HEK293 (cell line): Measurements from ENCODE around the gene PTP4A2.
A peak's percentile ranks its signal among the peaks of the same experiment; 100 is the strongest.

Experiments
- GFI1B ChIP-seq: fragments of 450-650 bp; formaldehyde crosslinking; IDR thresholded peaks from 2 replicates; pipeline ENCODE4 v1.5.1; 2016; ENCODE audit warnings: missing biosample characterization, missing genetic modification characterization
- HOXD13 ChIP-seq: sonication (generic); formaldehyde crosslinking; IDR thresholded peaks from 2 replicates; pipeline ENCODE4 v1.8.0; 2022; ENCODE audit warnings: missing genetic modification reagents, borderline replicate concordance
- IKZF3 ChIP-seq: fragments of 450-650 bp; IDR thresholded peaks from 2 replicates; pipeline ENCODE4 v1.5.0; 2018; ENCODE audit warnings: missing biosample characterization, mild to moderate bottlenecking, missing genetic modification characterization, moderate library complexity
- KLF10 ChIP-seq: fragments of 450-650 bp; IDR thresholded peaks from 2 replicates; pipeline ENCODE4 v1.5.1; 2018; ENCODE audit warnings: missing biosample characterization, mild to moderate bottlenecking, missing genetic modification characterization
- OSR2 ChIP-seq: fragments of 450-650 bp; formaldehyde crosslinking; IDR thresholded peaks from 2 replicates; pipeline ENCODE4 v1.5.1; 2016; ENCODE audit warnings: missing biosample characterization, missing genetic modification characterization
- PRDM4 ChIP-seq: fragments of 450-650 bp; formaldehyde crosslinking; IDR thresholded peaks from 2 replicates; pipeline ENCODE4 v1.5.1; 2017; ENCODE audit warnings: missing biosample characterization, missing genetic modification characterization
- REPIN1 ChIP-seq: fragments of 450-650 bp; formaldehyde crosslinking; IDR thresholded peaks from 2 replicates; pipeline ENCODE4 v1.5.1; 2017; ENCODE audit warnings: missing biosample characterization, missing genetic modification characterization, low read depth
- SCRT1 ChIP-seq: fragments of 450-650 bp; formaldehyde crosslinking; IDR thresholded peaks from 2 replicates; pipeline ENCODE4 v1.5.1; 2016; ENCODE audit warnings: missing biosample characterization, missing genetic modification characterization, borderline replicate concordance
- SCRT2 ChIP-seq: fragments of 450-650 bp; formaldehyde crosslinking; IDR thresholded peaks from 2 replicates; pipeline ENCODE4 v1.5.1; 2016; ENCODE audit warnings: missing biosample characterization, missing genetic modification characterization
- SP7 ChIP-seq: fragments of 450-650 bp; formaldehyde crosslinking; IDR thresholded peaks from 2 replicates; pipeline ENCODE4 v1.5.1; 2016; ENCODE audit warnings: missing biosample characterization, missing genetic modification characterization
- ZFP69B ChIP-seq: fragments of 450-650 bp; formaldehyde crosslinking; IDR thresholded peaks from 2 replicates; pipeline ENCODE4 v1.5.1; 2016; ENCODE audit warnings: missing biosample characterization, missing genetic modification characterization
- ZNF112 ChIP-seq: fragments of 450-650 bp; formaldehyde crosslinking; IDR thresholded peaks from 2 replicates; pipeline ENCODE4 v1.5.0; 2017; ENCODE audit warnings: missing biosample characterization, missing genetic modification characterization
- ZNF140 ChIP-seq: fragments of 450-650 bp; formaldehyde crosslinking; IDR thresholded peaks from 2 replicates; pipeline ENCODE4 v1.5.1; 2016; ENCODE audit warnings: missing biosample characterization, missing genetic modification characterization
- ZNF175 ChIP-seq: fragments of 450-650 bp; formaldehyde crosslinking; IDR thresholded peaks from 2 replicates; pipeline ENCODE4 v1.5.1; 2016; ENCODE audit warnings: missing biosample characterization, missing genetic modification characterization
- ZNF184 ChIP-seq: fragments of 450-650 bp; IDR thresholded peaks from 2 replicates; pipeline ENCODE4 v1.5.1; 2018; ENCODE audit warnings: missing biosample characterization, mild to moderate bottlenecking, missing genetic modification characterization
- ZNF2 ChIP-seq: fragments of 450-650 bp; formaldehyde crosslinking; IDR thresholded peaks from 2 replicates; pipeline ENCODE4 v1.5.1; 2016; ENCODE audit warnings: missing biosample characterization, missing genetic modification characterization
- ZNF266 ChIP-seq: fragments of 450-650 bp; formaldehyde crosslinking; IDR thresholded peaks from 2 replicates; pipeline ENCODE4 v1.5.1; 2016; ENCODE audit warnings: missing biosample characterization, missing genetic modification characterization, low read depth
- ZNF280C ChIP-seq: fragments of 450-650 bp; formaldehyde crosslinking; IDR thresholded peaks from 2 replicates; pipeline ENCODE4 v1.5.1; 2016; ENCODE audit warnings: missing biosample characterization, missing genetic modification characterization
- ZNF302 ChIP-seq: fragments of 450-650 bp; formaldehyde crosslinking; IDR thresholded peaks from 2 replicates; pipeline ENCODE4 v1.5.1; 2016; ENCODE audit warnings: missing biosample characterization, missing genetic modification characterization, low read depth
- ZNF366 ChIP-seq: fragments of 450-650 bp; formaldehyde crosslinking; conservative IDR thresholded peaks from 2 replicates; pipeline ENCODE4 v1.5.1; 2016; ENCODE audit warnings: missing biosample characterization, missing genetic modification characterization
- ZNF404 ChIP-seq: fragments of 450-650 bp; formaldehyde crosslinking; IDR thresholded peaks from 2 replicates; pipeline ENCODE4 v1.5.1; 2017; ENCODE audit warnings: missing biosample characterization, missing genetic modification characterization
- ZNF423 ChIP-seq: fragments of 450-650 bp; formaldehyde crosslinking; IDR thresholded peaks from 2 replicates; pipeline ENCODE4 v1.5.1; 2016; ENCODE audit warnings: missing biosample characterization, missing genetic modification characterization
- ZNF426 ChIP-seq: fragments of 450-650 bp; formaldehyde crosslinking; IDR thresholded peaks from 2 replicates; pipeline ENCODE4 v1.5.1; 2017; ENCODE audit warnings: missing biosample characterization, missing genetic modification characterization, mild to moderate bottlenecking, inconsistent platforms, moderate library complexity
- ZNF433 ChIP-seq: fragments of 450-650 bp; formaldehyde crosslinking; IDR thresholded peaks from 2 replicates; pipeline ENCODE4 v1.5.1; 2016; ENCODE audit warnings: missing biosample characterization, missing genetic modification characterization, low read depth
- ZNF510 ChIP-seq: fragments of 450-650 bp; formaldehyde crosslinking; IDR thresholded peaks from 2 replicates; pipeline ENCODE4 v1.5.1; 2018; ENCODE audit warnings: mild to moderate bottlenecking, missing genetic modification characterization, missing biosample characterization; ENCODE audit not compliant: insufficient replicate concordance
- ZNF558 ChIP-seq: fragments of 450-650 bp; formaldehyde crosslinking; IDR thresholded peaks from 2 replicates; pipeline ENCODE4 v1.5.1; 2016; ENCODE audit warnings: missing biosample characterization, missing genetic modification characterization
- ZNF629 ChIP-seq: fragments of 450-650 bp; formaldehyde crosslinking; IDR thresholded peaks from 2 replicates; pipeline ENCODE4 v1.5.1; 2017; ENCODE audit warnings: missing biosample characterization, missing genetic modification characterization
- ZNF639 ChIP-seq: fragments of 450-650 bp; formaldehyde crosslinking; IDR thresholded peaks from 2 replicates; pipeline ENCODE4 v1.5.1; 2016; ENCODE audit warnings: missing biosample characterization, missing genetic modification characterization
- ZNF654 ChIP-seq: fragments of 450-650 bp; formaldehyde crosslinking; IDR thresholded peaks from 2 replicates; pipeline ENCODE4 v1.5.1; 2016; ENCODE audit warnings: low read depth, missing biosample characterization, missing genetic modification characterization
- ZNF660 ChIP-seq: fragments of 450-650 bp; IDR thresholded peaks from 2 replicates; pipeline ENCODE4 v1.5.1; 2018; ENCODE audit warnings: missing biosample characterization, mild to moderate bottlenecking, missing genetic modification characterization
- ZNF830 ChIP-seq: fragments of 450-650 bp; IDR thresholded peaks from 2 replicates; pipeline ENCODE4 v1.5.0; 2018; ENCODE audit warnings: missing biosample characterization, missing genetic modification characterization, low read depth, mild to moderate bottlenecking, moderate library complexity
- ZSCAN18 ChIP-seq: fragments of 450-650 bp; formaldehyde crosslinking; IDR thresholded peaks from 2 replicates; pipeline ENCODE4 v1.5.1; 2016; ENCODE audit warnings: missing biosample characterization, missing genetic modification characterization
- ZSCAN30 ChIP-seq: fragments of 450-650 bp; IDR thresholded peaks from 2 replicates; pipeline ENCODE4 v1.5.1; 2018; ENCODE audit warnings: missing biosample characterization, mild to moderate bottlenecking, missing genetic modification characterization, moderate library complexity
- ZSCAN4 ChIP-seq: fragments of 450-650 bp; formaldehyde crosslinking; IDR thresholded peaks from 2 replicates; pipeline ENCODE4 v1.5.1; 2017; ENCODE audit warnings: missing biosample characterization, missing genetic modification characterization

Gene PTP4A2

GRCh38 chr1:31931593-31932225 lies 6.5 kb downstream of the PTP4A2 start (continued):
- peak; percentile 12; the same call in 1 of the 2 replicates for TF ChIP-seq ZNF660
- TF ChIP-seq HOXD13: no peak
- peak; percentile 97 for TF ChIP-seq SCRT2 (tag by site-specific recombination)
- no peak for TF ChIP-seq ZSCAN4
- 0 out of 2 replicates have a peak, but pooled peaks have one; percentile 20 for TF ChIP-seq KLF10
- peak; percentile 54; the same call in 1 of the 2 replicates for TF ChIP-seq ZNF629 (tag by site-specific recombination)
- peak; percentile 56; the same call in 1 of the 2 replicates for TF ChIP-seq ZNF639 (tag by site-specific recombination)
- no peak for TF ChIP-seq ZNF140 (tag by site-specific recombination)
- no peak for TF ChIP-seq ZFP69B (tag by site-specific recombination)
- no peak for TF ChIP-seq ZNF426 (tag by site-specific recombination)
- peak; percentile 94 for TF ChIP-seq SP7 (tag by site-specific recombination)
- no peak for TF ChIP-seq ZNF2 (tag by site-specific recombination)
- TF ChIP-seq ZNF266 (tag by site-specific recombination): no peak
- no peak for TF ChIP-seq ZNF280C (tag by site-specific recombination)
- no peak for TF ChIP-seq ZNF830 (tag by site-specific recombination)
- peak; percentile 76 for TF ChIP-seq SCRT1
- TF ChIP-seq OSR2: no peak
- TF ChIP-seq ZNF175 (tag by site-specific recombination): no peak
- no peak for TF ChIP-seq PRDM4 (tag by site-specific recombination)
- TF ChIP-seq ZNF423: no peak
- no peak for TF ChIP-seq ZNF510 (tag by site-specific recombination)
- no peak for TF ChIP-seq ZNF654 (tag by site-specific recombination)
- TF ChIP-seq ZNF302 (tag by site-specific recombination): no peak
- TF ChIP-seq IKZF3: peak; percentile 68; the same call in 1 of the 2 replicates
- TF ChIP-seq ZNF184 (tag by site-specific recombination): no peak
- no peak for TF ChIP-seq GFI1B (tag by site-specific recombination)
- TF ChIP-seq ZNF558: no peak
- no peak for TF ChIP-seq ZNF112
- peak; percentile 73 for TF ChIP-seq ZNF366 (tag by site-specific recombination)
- TF ChIP-seq ZNF433: no peak
- TF ChIP-seq ZNF404 (tag by site-specific recombination): no peak
- no peak for TF ChIP-seq ZSCAN30 (tag by site-specific recombination)
- TF ChIP-seq REPIN1 (tag by site-specific recombination): no peak
- TF ChIP-seq ZSCAN18: no peak
